ENCODE data around the gene SPDYE2. TPM values are rescaled to one million over a fixed set of nuclear protein-coding genes. Genes with fewer than 3 reads are reported as not detected.
"Not testable (repeated sequence)": the region's sequence is repeated elsewhere in the genome, so short reads cannot be mapped to it uniquely, and the experiment has no call there.

SPDYE2 gene
- polyA plus RNA-seq (2012; ENCODE audit: insufficient read depth, insufficient read length), result not detected

- not testable (repeated sequence) for DNase-seq (ENCODE audit: low read depth, low spot score); H3K4me3 ChIP-seq (ENCODE audit: low read length)
These were observed at the start of gene SPDYE2 for GRCh38 chr7:102550808-102551422. SPDYE2 (plus strand) TSS chr7:102551226; CDS start chr7:102553256, 2,030 bp downstream.

- not testable (repeated sequence) for DNase-seq (ENCODE audit: low read depth, low spot score); H3K4me3 ChIP-seq (ENCODE audit: low read length)
These were observed 47.9 kb upstream of the SPDYE2 start for GRCh38 chr7:102503141-102503540.

- not testable (repeated sequence) for DNase-seq (ENCODE audit: low read depth, low spot score); H3K4me3 ChIP-seq (ENCODE audit: low read length)
These were observed 45.5 kb upstream of the SPDYE2 start for GRCh38 chr7:102505298-102506185.

GRCh38 chr7:102507410-102508088 lies 43.5 kb upstream of the SPDYE2 start:
- not testable (repeated sequence) for H3K4me3 ChIP-seq (ENCODE audit: low read length); DNase-seq (ENCODE audit: low read depth, low spot score)

- DNase-seq (ENCODE audit: low read depth, low spot score), result not testable (repeated sequence)
These were observed 40.5 kb upstream of the SPDYE2 start for GRCh38 chr7:102510575-102510974.

GRCh38 chr7:102511860-102512522 lies 39.0 kb upstream of the SPDYE2 start:
- not testable (repeated sequence) for DNase-seq (ENCODE audit: low read depth, low spot score); H3K4me3 ChIP-seq (ENCODE audit: low read length)

More at GRCh38 chr7:102510575-102510974, 40.5 kb upstream of the SPDYE2 start:
- H3K4me3 ChIP-seq (ENCODE audit: low read length), result not testable (repeated sequence)

- H3K4me3 ChIP-seq (ENCODE audit: low read length), result not testable (repeated sequence)
- peak; percentile 81 for DNase-seq (ENCODE audit: low read depth, low spot score)
These were observed 38.3 kb upstream of the SPDYE2 start for GRCh38 chr7:102512642-102513221.

GRCh38 chr7:102514881-102515721 lies 35.9 kb upstream of the SPDYE2 start:
- not testable (repeated sequence) for H3K4me3 ChIP-seq (ENCODE audit: low read length); DNase-seq (ENCODE audit: low read depth, low spot score)

- not testable (repeated sequence) for DNase-seq (ENCODE audit: low read depth, low spot score); H3K4me3 ChIP-seq (ENCODE audit: low read length)
These were observed 35.1 kb upstream of the SPDYE2 start for GRCh38 chr7:102515889-102516288.

- not testable (repeated sequence) for DNase-seq (ENCODE audit: low read depth, low spot score); H3K4me3 ChIP-seq (ENCODE audit: low read length)
These were observed 34.1 kb upstream of the SPDYE2 start for GRCh38 chr7:102516951-102517350.

GRCh38 chr7:102517550-102518147 lies 33.4 kb upstream of the SPDYE2 start, which contains the start of gene RASA4B:
RASA4B (minus strand) TSS chr7:102517777; CDS start chr7:102517710, 67 bp downstream.
- H3K4me3 ChIP-seq (ENCODE audit: low read length); DNase-seq (ENCODE audit: low read depth, low spot score): not testable (repeated sequence)

- not testable (repeated sequence) for DNase-seq (ENCODE audit: low read depth, low spot score)
These were observed 30.2 kb upstream of the SPDYE2 start for GRCh38 chr7:102520797-102521196.

GRCh38 chr7:102524803-102525202 lies 26.2 kb upstream of the SPDYE2 start:
- not testable (repeated sequence) for DNase-seq (ENCODE audit: low read depth, low spot score); H3K4me3 ChIP-seq (ENCODE audit: low read length)

More at GRCh38 chr7:102520797-102521196, 30.2 kb upstream of the SPDYE2 start:
- not testable (repeated sequence) for H3K4me3 ChIP-seq (ENCODE audit: low read length)

- not testable (repeated sequence) for DNase-seq (ENCODE audit: low read depth, low spot score); H3K4me3 ChIP-seq (ENCODE audit: low read length)
These were observed 23.8 kb upstream of the SPDYE2 start for GRCh38 chr7:102527182-102527581.

- H3K4me3 ChIP-seq (ENCODE audit: low read length); DNase-seq (ENCODE audit: low read depth, low spot score): not testable (repeated sequence)
These were observed 22.9 kb upstream of the SPDYE2 start for GRCh38 chr7:102527822-102528793.

- DNase-seq (ENCODE audit: low read depth, low spot score); H3K4me3 ChIP-seq (ENCODE audit: low read length): not testable (repeated sequence)
These were observed 19.4 kb upstream of the SPDYE2 start for GRCh38 chr7:102531583-102531982.

All from Jurkat, Clone E6-1 (cell line).